Ishikawa (cell line): ENCODE results near the gene CNOT1.

Experiments
- CEBPB ChIP-seq: IDR thresholded peaks from 2 replicates; pipeline ENCODE4 v1.6.1; 2012
- EGR1 ChIP-seq: IDR thresholded peaks from 2 replicates; pipeline ENCODE4 v1.6.1; 2012
- RAD21 ChIP-seq: IDR thresholded peaks from 2 replicates; pipeline ENCODE4 v1.6.1; 2012; ENCODE audit warnings: low read depth
- TCF12 ChIP-seq: IDR thresholded peaks from 2 replicates; pipeline ENCODE4 v1.6.1; 2012; ENCODE audit warnings: low read depth
- TEAD4 ChIP-seq: IDR thresholded peaks from 2 replicates; pipeline ENCODE4 v1.6.1; 2012

DNA sequence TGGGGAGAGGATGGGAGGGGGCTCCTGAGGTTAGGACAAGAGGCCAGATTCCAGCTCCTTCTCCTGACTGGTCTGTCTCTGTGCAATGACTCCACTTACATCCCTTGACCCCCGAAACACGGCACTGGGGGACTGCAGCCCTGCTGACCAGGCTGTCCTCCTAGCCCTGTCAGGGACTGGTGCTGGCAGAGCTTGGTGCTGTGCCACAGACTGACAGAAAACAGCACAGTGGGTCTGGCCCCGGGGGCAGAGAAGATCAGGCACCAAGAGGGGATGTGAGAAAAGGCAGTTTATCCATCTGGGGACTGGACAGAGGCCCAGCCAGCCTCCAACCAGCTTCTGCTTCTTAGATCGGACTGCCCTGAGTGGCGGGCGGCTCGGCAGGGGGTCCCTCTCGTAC is 35.6 kb upstream of the CNOT1 start:
- TF ChIP-seq CEBPB (no peak), RAD21 (no peak), TCF12 (no peak), TEAD4 (no peak), EGR1 (no peak)
